H1 (cell line): Measurements from ENCODE around the gene ESYT2. TPM values are rescaled to one million over a fixed set of nuclear protein-coding genes. Genes with fewer than 3 reads are reported as not detected.

ENCODE experiments used
- BACH1 ChIP-seq: IDR thresholded peaks from 2 replicates; pipeline ENCODE4 v1.6.1; 2012; ENCODE audit warnings: low read length, improper control_type of control experiment
- RNF2 ChIP-seq: fragments of 200-900, 300-1000 bp; sonication (generic); IDR thresholded peaks from 2 replicates; pipeline ENCODE4 v1.7.1; 2016; ENCODE audit warnings: borderline replicate concordance, low read depth, mild to moderate bottlenecking, antibody characterized with exemption, low read length; ENCODE audit not compliant: poor library complexity, severe bottlenecking; ENCODE audit errors: missing control alignments
- SIRT6 ChIP-seq: IDR thresholded peaks from one replicate; pipeline ENCODE4 v1.7.1; 2012; ENCODE audit warnings: low read length, inconsistent platforms
- SIX5 ChIP-seq: IDR thresholded peaks from 2 replicates; pipeline ENCODE4 v1.6.1; 2011; ENCODE audit warnings: mild to moderate bottlenecking, low read depth, low read length
- YY1 ChIP-seq: IDR thresholded peaks from 2 replicates; pipeline ENCODE4 v1.6.1; 2011; ENCODE audit warnings: low read depth, mild to moderate bottlenecking, low read length
- polyA plus RNA-seq, 7 experiments: library from polyadenylated mRNA; depleted of rRNA in 3 of 7; stranded (reverse) in 5 of 7; unstranded in 2 of 7; fragments of >200 nt in 5 of 7; fragments of 200-250 nt in 2 of 7; gene quantifications; 1 replicate in 5 of 7; 2 replicates in 1 of 7; 4 replicates in 1 of 7; pipeline versions ENCODE4 v1.2.1 to v1.2.3, GENCODE V29; 2011 to 2013; ENCODE audit warnings: missing spikeins in 2 of 7, mixed read lengths in 2 of 7
- total RNA-seq: library from RNA; stranded (reverse); fragmentation: NEBNext Ultra II Directional; extraction: Animal tissue kit (Norgen Biotek cat#: 25700); gene quantifications from 2 replicates; pipeline ENCODE4 v1.2.1, GENCODE V29; 2021

The ESYT2 gene
- total and polyA plus RNA-seq, 2 of the 8 experiments (the other 6 are each of a cell fraction or from before 2014, with no cell fraction given) = 27.0 to 37.5 TPM

DNA sequence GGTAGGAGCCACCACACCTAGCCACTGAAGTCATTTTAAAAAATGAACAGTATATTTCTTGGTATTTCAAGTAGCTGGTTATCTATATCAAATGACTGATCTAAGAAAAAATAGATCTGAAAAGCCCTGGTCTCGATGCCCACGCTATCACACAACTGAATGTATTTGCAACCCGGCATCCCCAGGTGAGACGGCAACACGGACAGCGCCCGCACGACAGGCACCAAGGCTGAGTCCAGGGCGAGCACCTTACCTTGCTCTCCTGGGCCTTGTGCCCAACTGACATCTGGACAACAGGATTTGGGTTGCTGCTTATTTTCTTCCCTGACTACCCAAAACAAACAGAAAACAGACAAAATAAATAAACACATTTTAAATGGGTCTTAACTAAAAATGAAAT is 79.9 kb downstream of the ESYT2 start (continued):
- TF ChIP-seq BACH1 (no peak), SIX5 (no peak), SIRT6 (no peak), RNF2 (no peak), YY1 (no peak)
